Neural cell (in vitro differentiated cells): ENCODE data around the gene DIP2C.

Experiments
- SMC3 ChIP-seq: fragments of 450-650 bp; conservative IDR thresholded peaks from 2 replicates; pipeline ENCODE4 v1.6.1; 2014; ENCODE audit warnings: antibody characterized with exemption, mild to moderate bottlenecking, moderate library complexity; ENCODE audit not compliant: poor library complexity
- TF ChIP-seq, protein P1 (sequence below): fragments of 450-650 bp; IDR thresholded peaks from 2 replicates; pipeline ENCODE4 v1.5.1; 2014; ENCODE audit warnings: antibody characterized with exemption, mild to moderate bottlenecking, moderate library complexity; ENCODE audit not compliant: poor library complexity, severe bottlenecking
- TF ChIP-seq, protein P2 (sequence below): IDR thresholded peaks from 2 replicates; pipeline ENCODE4 v1.6.1; 2012; ENCODE audit warnings: borderline replicate concordance

DNA sequence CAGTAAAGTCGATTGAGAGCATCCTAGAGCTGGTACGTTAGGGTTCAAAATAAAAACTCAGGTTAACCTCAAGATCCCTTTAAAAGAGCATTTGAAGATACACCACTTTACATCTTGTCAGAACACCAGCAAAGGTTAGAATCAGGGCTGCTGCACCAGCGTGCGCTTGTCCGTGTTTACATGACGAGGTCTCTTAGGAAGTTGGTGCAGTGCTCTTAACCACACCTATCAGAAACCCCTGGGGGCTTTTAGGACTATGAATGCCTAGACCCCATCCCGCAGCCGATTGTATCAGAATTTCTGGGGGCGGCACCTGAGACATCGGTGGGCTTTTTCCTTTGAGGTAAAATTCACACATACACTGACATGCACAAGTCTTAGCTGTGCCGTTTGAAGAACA is 456.6 kb downstream of the DIP2C start:
- TF ChIP-seq, protein P1, sequence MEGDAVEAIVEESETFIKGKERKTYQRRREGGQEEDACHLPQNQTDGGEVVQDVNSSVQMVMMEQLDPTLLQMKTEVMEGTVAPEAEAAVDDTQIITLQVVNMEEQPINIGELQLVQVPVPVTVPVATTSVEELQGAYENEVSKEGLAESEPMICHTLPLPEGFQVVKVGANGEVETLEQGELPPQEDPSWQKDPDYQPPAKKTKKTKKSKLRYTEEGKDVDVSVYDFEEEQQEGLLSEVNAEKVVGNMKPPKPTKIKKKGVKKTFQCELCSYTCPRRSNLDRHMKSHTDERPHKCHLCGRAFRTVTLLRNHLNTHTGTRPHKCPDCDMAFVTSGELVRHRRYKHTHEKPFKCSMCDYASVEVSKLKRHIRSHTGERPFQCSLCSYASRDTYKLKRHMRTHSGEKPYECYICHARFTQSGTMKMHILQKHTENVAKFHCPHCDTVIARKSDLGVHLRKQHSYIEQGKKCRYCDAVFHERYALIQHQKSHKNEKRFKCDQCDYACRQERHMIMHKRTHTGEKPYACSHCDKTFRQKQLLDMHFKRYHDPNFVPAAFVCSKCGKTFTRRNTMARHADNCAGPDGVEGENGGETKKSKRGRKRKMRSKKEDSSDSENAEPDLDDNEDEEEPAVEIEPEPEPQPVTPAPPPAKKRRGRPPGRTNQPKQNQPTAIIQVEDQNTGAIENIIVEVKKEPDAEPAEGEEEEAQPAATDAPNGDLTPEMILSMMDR: no peak
- TF ChIP-seq, protein P2, sequence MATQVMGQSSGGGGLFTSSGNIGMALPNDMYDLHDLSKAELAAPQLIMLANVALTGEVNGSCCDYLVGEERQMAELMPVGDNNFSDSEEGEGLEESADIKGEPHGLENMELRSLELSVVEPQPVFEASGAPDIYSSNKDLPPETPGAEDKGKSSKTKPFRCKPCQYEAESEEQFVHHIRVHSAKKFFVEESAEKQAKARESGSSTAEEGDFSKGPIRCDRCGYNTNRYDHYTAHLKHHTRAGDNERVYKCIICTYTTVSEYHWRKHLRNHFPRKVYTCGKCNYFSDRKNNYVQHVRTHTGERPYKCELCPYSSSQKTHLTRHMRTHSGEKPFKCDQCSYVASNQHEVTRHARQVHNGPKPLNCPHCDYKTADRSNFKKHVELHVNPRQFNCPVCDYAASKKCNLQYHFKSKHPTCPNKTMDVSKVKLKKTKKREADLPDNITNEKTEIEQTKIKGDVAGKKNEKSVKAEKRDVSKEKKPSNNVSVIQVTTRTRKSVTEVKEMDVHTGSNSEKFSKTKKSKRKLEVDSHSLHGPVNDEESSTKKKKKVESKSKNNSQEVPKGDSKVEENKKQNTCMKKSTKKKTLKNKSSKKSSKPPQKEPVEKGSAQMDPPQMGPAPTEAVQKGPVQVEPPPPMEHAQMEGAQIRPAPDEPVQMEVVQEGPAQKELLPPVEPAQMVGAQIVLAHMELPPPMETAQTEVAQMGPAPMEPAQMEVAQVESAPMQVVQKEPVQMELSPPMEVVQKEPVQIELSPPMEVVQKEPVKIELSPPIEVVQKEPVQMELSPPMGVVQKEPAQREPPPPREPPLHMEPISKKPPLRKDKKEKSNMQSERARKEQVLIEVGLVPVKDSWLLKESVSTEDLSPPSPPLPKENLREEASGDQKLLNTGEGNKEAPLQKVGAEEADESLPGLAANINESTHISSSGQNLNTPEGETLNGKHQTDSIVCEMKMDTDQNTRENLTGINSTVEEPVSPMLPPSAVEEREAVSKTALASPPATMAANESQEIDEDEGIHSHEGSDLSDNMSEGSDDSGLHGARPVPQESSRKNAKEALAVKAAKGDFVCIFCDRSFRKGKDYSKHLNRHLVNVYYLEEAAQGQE: no peak
- no peak for TF ChIP-seq SMC3
